HEK293 (cell line): ENCODE data around the gene PEAR1.

ENCODE experiments used
- CTCF ChIA-PET: fragments of 350-600 bp; formaldehyde crosslinking; extraction: SDS; loops from one replicate; lab custom pipeline; 2021; ENCODE audit warnings: antibody characterized with exemption; lab: Yijun Ruan, JAX
- POLR2A ChIA-PET: fragments of 300-600 bp; formaldehyde crosslinking; extraction: SDS; loops from one replicate; lab custom pipeline; 2020; ENCODE audit warnings: antibody characterized with exemption, inconsistent platforms; lab: Yijun Ruan, JAX
- H3K27ac ChIP-seq: fragments of 200-500 bp; sonication (Bioruptor generic); 2 replicates; pipeline ENCODE4 v1.5.1; 2014; ENCODE audit warnings: low read depth, low read length, control low read depth, inconsistent platforms; ENCODE audit errors: extremely low read depth
- H3K36me3 ChIP-seq, 2 experiments: fragments of 200-500 bp in 1 of 2; sonication (Bioruptor generic) in 1 of 2; 1 replicate in 1 of 2; 2 replicates in 1 of 2; pipeline ENCODE4 v1.5.1; 2014 to 2017; ENCODE audit warnings: inconsistent platforms in 2 of 2, low read length in 2 of 2; ENCODE audit not compliant: control insufficient read depth in 2 of 2, insufficient read depth in 1 of 2
- H3K4me1 ChIP-seq: fragments of 200-500 bp; sonication (Bioruptor generic); 2 replicates; pipeline ENCODE4 v1.5.1; 2014; ENCODE audit warnings: mild to moderate bottlenecking, low read length, inconsistent platforms; ENCODE audit not compliant: control insufficient read depth, insufficient read depth
- H3K4me3 ChIP-seq: 2 replicates; pipeline ENCODE4 v1.5.1; 2011; ENCODE audit warnings: low read depth, mild to moderate bottlenecking, control low read depth, low read length, moderate library complexity
- H3K9me3 ChIP-seq: fragments of 200-500 bp; sonication (Bioruptor generic); 2 replicates; pipeline ENCODE4 v1.5.1; 2014; ENCODE audit warnings: low read depth, low read length, inconsistent platforms; ENCODE audit not compliant: control insufficient read depth, insufficient read depth
- EGR2 ChIP-seq: fragments of 450-650 bp; formaldehyde crosslinking; IDR thresholded peaks from 2 replicates; pipeline ENCODE4 v1.5.1; 2016; ENCODE audit warnings: low read depth, missing biosample characterization, missing genetic modification characterization
- FEZF1 ChIP-seq: fragments of 450-650 bp; formaldehyde crosslinking; IDR thresholded peaks from 2 replicates; pipeline ENCODE4 v1.5.1; 2016; ENCODE audit warnings: missing biosample characterization, missing genetic modification characterization
- GLI2 ChIP-seq: fragments of 450-650 bp; formaldehyde crosslinking; IDR thresholded peaks from 2 replicates; pipeline ENCODE4; 2017; ENCODE audit warnings: missing biosample characterization, missing genetic modification characterization, low read depth, borderline replicate concordance
- HOXA7 ChIP-seq: sonication (generic); formaldehyde crosslinking; IDR thresholded peaks from 2 replicates; pipeline ENCODE4 v1.8.1; 2022; ENCODE audit warnings: missing genetic modification reagents, borderline replicate concordance
- SALL2 ChIP-seq: fragments of 450-650 bp; formaldehyde crosslinking; IDR thresholded peaks from 2 replicates; pipeline ENCODE4 v1.5.0; 2017; ENCODE audit warnings: missing biosample characterization, mild to moderate bottlenecking, missing genetic modification characterization, borderline replicate concordance
- SCRT2 ChIP-seq: fragments of 450-650 bp; formaldehyde crosslinking; IDR thresholded peaks from 2 replicates; pipeline ENCODE4 v1.5.1; 2016; ENCODE audit warnings: missing biosample characterization, missing genetic modification characterization
- ZEB2 ChIP-seq: fragments of 450-650 bp; formaldehyde crosslinking; IDR thresholded peaks from 2 replicates; pipeline ENCODE4 v1.5.1; 2016; ENCODE audit warnings: missing biosample characterization, missing genetic modification characterization
- ZFP3 ChIP-seq: fragments of 450-650 bp; formaldehyde crosslinking; IDR thresholded peaks from 2 replicates; pipeline ENCODE4 v1.5.1; 2016; ENCODE audit warnings: low read depth, missing biosample characterization, missing genetic modification characterization
- ZNF112 ChIP-seq: fragments of 450-650 bp; formaldehyde crosslinking; IDR thresholded peaks from 2 replicates; pipeline ENCODE4 v1.5.0; 2017; ENCODE audit warnings: missing biosample characterization, missing genetic modification characterization
- ZNF211 ChIP-seq: fragments of 450-650 bp; formaldehyde crosslinking; IDR thresholded peaks from 2 replicates; pipeline ENCODE4 v1.5.1; 2016; ENCODE audit warnings: low read depth, missing biosample characterization, missing genetic modification characterization
- ZNF548 ChIP-seq: fragments of 450-650 bp; formaldehyde crosslinking; IDR thresholded peaks from 2 replicates; pipeline ENCODE4 v1.5.1; 2016; ENCODE audit warnings: missing biosample characterization, missing genetic modification characterization
- ZNF571 ChIP-seq: fragments of 450-650 bp; formaldehyde crosslinking; IDR thresholded peaks from 2 replicates; pipeline ENCODE4 v1.5.0; 2017; ENCODE audit warnings: missing biosample characterization, missing genetic modification characterization
- ZNF707 ChIP-seq: fragments of 450-650 bp; formaldehyde crosslinking; IDR thresholded peaks from 2 replicates; pipeline ENCODE4 v1.5.1; 2016; ENCODE audit warnings: missing biosample characterization, missing genetic modification characterization
- ZNF768 ChIP-seq: fragments of 450-650 bp; formaldehyde crosslinking; IDR thresholded peaks from 2 replicates; pipeline ENCODE4 v1.5.1; 2018; ENCODE audit warnings: missing biosample characterization, mild to moderate bottlenecking, missing genetic modification characterization
- ZNF837 ChIP-seq: fragments of 450-650 bp; formaldehyde crosslinking; IDR thresholded peaks from 2 replicates; pipeline ENCODE4 v1.5.1; 2016; ENCODE audit warnings: missing biosample characterization, missing genetic modification characterization
- TF ChIP-seq, protein P1 (sequence below): fragments of 450-650 bp; formaldehyde crosslinking; optimal IDR thresholded peaks from 2 replicates; pipeline ENCODE3; 2016; ENCODE audit warnings: missing biosample characterization, mild to moderate bottlenecking, missing genetic modification characterization
- TF ChIP-seq, protein P2 (sequence below): fragments of 450-650 bp; formaldehyde crosslinking; IDR thresholded peaks from 2 replicates; pipeline ENCODE4 v1.5.1; 2016; ENCODE audit warnings: missing biosample characterization, missing genetic modification characterization
- TF ChIP-seq, protein P3 (sequence below): fragments of 450-650 bp; formaldehyde crosslinking; IDR thresholded peaks from 2 replicates; pipeline ENCODE4 v1.5.1; 2016; ENCODE audit warnings: missing biosample characterization, missing genetic modification characterization
- TF ChIP-seq, protein P4 (sequence below): fragments of 450-650 bp; formaldehyde crosslinking; IDR thresholded peaks from 2 replicates; pipeline ENCODE4 v1.5.1; 2016; ENCODE audit warnings: missing biosample characterization, missing genetic modification characterization
- TF ChIP-seq, protein P5 (sequence below): fragments of 450-650 bp; formaldehyde crosslinking; IDR thresholded peaks from 2 replicates; pipeline ENCODE4 v1.5.1; 2016; ENCODE audit warnings: missing biosample characterization, missing genetic modification characterization

Gene PEAR1, protein sequence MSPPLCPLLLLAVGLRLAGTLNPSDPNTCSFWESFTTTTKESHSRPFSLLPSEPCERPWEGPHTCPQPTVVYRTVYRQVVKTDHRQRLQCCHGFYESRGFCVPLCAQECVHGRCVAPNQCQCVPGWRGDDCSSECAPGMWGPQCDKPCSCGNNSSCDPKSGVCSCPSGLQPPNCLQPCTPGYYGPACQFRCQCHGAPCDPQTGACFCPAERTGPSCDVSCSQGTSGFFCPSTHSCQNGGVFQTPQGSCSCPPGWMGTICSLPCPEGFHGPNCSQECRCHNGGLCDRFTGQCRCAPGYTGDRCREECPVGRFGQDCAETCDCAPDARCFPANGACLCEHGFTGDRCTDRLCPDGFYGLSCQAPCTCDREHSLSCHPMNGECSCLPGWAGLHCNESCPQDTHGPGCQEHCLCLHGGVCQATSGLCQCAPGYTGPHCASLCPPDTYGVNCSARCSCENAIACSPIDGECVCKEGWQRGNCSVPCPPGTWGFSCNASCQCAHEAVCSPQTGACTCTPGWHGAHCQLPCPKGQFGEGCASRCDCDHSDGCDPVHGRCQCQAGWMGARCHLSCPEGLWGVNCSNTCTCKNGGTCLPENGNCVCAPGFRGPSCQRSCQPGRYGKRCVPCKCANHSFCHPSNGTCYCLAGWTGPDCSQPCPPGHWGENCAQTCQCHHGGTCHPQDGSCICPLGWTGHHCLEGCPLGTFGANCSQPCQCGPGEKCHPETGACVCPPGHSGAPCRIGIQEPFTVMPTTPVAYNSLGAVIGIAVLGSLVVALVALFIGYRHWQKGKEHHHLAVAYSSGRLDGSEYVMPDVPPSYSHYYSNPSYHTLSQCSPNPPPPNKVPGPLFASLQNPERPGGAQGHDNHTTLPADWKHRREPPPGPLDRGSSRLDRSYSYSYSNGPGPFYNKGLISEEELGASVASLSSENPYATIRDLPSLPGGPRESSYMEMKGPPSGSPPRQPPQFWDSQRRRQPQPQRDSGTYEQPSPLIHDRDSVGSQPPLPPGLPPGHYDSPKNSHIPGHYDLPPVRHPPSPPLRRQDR

DNA sequence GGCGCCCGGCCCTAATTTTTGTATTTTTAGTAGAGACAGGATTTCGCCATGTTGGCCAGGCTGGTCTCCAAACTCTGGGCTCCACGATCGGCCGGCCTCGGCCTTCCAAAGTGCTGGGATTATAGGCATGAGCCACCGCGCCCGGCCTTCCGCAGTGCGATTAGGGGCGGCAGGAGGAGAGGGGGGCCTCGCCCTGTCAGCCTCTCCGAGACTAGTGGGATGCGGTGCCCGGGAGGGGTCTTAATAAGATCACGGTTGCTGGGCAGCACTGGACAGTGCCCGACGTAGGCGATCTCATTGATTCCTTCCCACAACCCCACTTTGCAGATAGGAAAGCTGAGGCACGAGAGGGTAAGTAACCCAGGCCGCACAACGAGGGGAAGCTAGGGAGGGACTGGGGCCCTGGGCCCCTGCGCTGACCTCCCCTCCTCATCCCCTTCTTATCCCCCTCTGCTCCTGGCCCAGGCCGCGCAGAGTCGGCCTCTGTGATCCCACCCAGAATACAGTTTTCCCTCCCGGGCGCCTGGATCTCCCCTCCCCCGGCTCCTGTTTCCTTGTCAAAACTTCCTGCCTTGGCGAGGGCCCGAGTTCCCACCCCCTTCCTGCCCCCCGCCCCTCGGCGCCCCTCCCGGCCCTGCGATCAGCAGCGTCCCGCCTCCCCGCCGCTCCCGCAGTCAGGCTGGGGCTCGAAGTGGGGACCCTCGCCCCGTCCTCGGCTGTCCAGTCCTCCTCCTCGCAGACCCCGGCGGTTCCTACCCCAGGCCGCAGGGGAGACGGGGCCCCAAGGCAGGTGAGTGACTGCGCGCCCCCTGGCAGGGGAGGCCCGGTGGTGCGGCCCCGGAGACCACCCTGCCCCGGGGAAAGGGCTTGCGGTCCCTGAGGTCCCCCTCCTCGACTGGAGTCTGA, at the start of gene PEAR1:
PEAR1 (plus strand) TSS at position 671 of the 906 bp plus-strand sequence. CDS start 10,209 bp downstream, outside the sequence.
- CTCF ChIA-PET: interaction anchor here (0.6 to 10.2 kb wide), 13 partner anchors 12 to 263 kb away, joined by 3 to 199 read pairs (median 17); partner anchors contain the start of genes INSRR, ISG20L2, LRRC71 and METTL25B
- H3K36me3 ChIP-seq: no peaks in the 10 kb centered on the region
- H3K27ac ChIP-seq: no peak within 1 kb of the TSS
- no peaks in the 10 kb centered on the region for H3K4me1 ChIP-seq
- POLR2A ChIA-PET: no interaction called here
- H3K9me3 ChIP-seq: no peaks in the 10 kb centered on the region
- H3K4me3 ChIP-seq: no peak within 1 kb of the TSS
- TF ChIP-seq SCRT2 (tag by site-specific recombination): no peak
- TF ChIP-seq ZFP3 (tag by site-specific recombination): no peak
- TF ChIP-seq, protein P1, sequence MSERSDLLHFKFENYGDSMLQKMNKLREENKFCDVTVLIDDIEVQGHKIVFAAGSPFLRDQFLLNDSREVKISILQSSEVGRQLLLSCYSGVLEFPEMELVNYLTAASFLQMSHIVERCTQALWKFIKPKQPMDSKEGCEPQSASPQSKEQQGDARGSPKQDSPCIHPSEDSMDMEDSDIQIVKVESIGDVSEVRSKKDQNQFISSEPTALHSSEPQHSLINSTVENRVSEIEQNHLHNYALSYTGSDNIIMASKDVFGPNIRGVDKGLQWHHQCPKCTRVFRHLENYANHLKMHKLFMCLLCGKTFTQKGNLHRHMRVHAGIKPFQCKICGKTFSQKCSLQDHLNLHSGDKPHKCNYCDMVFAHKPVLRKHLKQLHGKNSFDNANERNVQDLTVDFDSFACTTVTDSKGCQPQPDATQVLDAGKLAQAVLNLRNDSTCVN: no peak
- TF ChIP-seq FEZF1 (tag by site-specific recombination): no peak
- no peak for TF ChIP-seq ZNF571 (tag by site-specific recombination)
- TF ChIP-seq, protein P2, sequence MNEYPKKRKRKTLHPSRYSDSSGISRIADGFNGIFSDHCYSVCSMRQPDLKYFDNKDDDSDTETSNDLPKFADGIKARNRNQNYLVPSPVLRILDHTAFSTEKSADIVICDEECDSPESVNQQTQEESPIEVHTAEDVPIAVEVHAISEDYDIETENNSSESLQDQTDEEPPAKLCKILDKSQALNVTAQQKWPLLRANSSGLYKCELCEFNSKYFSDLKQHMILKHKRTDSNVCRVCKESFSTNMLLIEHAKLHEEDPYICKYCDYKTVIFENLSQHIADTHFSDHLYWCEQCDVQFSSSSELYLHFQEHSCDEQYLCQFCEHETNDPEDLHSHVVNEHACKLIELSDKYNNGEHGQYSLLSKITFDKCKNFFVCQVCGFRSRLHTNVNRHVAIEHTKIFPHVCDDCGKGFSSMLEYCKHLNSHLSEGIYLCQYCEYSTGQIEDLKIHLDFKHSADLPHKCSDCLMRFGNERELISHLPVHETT (tag by site-specific recombination): no peak
- TF ChIP-seq ZNF211 (tag by site-specific recombination): no peak
- TF ChIP-seq ZNF768: no peak
- TF ChIP-seq GLI2 (tag by site-specific recombination): no peak
- TF ChIP-seq, protein P3, sequence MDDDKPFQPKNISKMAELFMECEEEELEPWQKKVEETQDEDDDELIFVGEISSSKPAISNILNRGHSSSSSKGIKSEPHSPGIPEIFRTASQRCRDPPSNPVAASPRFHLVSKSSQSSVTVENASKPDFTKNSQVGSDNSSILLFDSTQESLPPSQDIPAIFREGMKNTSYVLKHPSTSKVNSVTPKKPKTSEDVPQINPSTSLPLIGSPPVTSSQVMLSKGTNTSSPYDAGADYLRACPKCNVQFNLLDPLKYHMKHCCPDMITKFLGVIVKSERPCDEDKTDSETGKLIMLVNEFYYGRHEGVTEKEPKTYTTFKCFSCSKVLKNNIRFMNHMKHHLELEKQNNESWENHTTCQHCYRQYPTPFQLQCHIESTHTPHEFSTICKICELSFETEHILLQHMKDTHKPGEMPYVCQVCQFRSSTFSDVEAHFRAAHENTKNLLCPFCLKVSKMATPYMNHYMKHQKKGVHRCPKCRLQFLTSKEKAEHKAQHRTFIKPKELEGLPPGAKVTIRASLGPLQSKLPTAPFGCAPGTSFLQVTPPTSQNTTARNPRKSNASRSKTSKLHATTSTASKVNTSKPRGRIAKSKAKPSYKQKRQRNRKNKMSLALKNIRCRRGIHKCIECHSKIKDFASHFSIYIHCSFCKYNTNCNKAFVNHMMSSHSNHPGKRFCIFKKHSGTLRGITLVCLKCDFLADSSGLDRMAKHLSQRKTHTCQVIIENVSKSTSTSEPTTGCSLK (tag by site-specific recombination): no peak
- TF ChIP-seq EGR2 (tag by site-specific recombination): no peak
- no peak for TF ChIP-seq ZNF837
- no peak for TF ChIP-seq SALL2 (tag by site-specific recombination)
- no peak for TF ChIP-seq HOXA7 (CRISPR knock-in tag)
- TF ChIP-seq ZNF548 (tag by site-specific recombination): no peak

DNA sequence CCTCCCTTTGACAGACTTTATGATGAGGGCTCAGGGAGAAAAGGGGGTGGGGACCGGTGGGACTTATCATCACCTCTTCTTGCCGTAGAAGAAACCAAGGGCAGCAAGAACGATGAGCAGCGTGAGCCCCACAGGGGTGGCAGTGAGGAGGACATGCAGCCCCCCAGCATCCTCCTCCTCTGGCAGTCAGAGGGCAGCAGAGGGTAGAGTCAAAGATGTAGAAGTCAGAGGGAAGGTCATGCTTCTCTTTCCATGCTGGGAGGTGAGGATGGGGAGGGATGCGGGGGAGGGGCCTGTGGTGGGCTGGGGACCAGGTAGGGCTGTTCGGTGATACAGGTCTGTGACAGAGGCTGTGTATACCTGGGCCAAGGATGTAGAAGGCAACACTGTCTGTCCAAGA, 49.4 kb upstream of the PEAR1 start:
- Histone ChIP-seq H3K4me1 (no peaks in the 10 kb centered on the region), H3K27ac (no peak overlapping the region), H3K4me3 (no peak overlapping the region), H3K9me3 (no peaks in the 10 kb centered on the region), H3K36me3 (no peaks in the 10 kb centered on the region)
- ChIA-PET POLR2A (no interaction called here), CTCF (interaction anchor here (1.3 to 1.4 kb wide), 2 partner anchors 16 kb away, joined by 3 to 6 read pairs; partner anchors contain the start of gene NTRK1)
- TF ChIP-seq, protein P4, sequence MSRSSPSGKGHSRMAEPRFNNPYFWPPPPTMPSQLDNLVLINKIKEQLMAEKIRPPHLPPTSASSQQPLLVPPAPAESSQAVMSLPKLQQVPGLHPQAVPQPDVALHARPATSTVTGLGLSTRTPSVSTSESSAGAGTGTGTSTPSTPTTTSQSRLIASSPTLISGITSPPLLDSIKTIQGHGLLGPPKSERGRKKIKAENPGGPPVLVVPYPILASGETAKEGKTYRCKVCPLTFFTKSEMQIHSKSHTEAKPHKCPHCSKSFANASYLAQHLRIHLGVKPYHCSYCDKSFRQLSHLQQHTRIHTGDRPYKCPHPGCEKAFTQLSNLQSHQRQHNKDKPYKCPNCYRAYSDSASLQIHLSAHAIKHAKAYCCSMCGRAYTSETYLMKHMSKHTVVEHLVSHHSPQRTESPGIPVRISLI (tag by site-specific recombination): no peak
- TF ChIP-seq, protein P5, sequence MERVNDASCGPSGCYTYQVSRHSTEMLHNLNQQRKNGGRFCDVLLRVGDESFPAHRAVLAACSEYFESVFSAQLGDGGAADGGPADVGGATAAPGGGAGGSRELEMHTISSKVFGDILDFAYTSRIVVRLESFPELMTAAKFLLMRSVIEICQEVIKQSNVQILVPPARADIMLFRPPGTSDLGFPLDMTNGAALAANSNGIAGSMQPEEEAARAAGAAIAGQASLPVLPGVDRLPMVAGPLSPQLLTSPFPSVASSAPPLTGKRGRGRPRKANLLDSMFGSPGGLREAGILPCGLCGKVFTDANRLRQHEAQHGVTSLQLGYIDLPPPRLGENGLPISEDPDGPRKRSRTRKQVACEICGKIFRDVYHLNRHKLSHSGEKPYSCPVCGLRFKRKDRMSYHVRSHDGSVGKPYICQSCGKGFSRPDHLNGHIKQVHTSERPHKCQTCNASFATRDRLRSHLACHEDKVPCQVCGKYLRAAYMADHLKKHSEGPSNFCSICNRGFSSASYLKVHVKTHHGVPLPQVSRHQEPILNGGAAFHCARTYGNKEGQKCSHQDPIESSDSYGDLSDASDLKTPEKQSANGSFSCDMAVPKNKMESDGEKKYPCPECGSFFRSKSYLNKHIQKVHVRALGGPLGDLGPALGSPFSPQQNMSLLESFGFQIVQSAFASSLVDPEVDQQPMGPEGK: no peak
- TF ChIP-seq ZNF112 (tag by site-specific recombination): no peak
- no peak for TF ChIP-seq SALL2 (tag by site-specific recombination)
- TF ChIP-seq, protein P2 (tag by site-specific recombination): no peak
- TF ChIP-seq ZEB2 (tag by site-specific recombination): no peak
- no peak for TF ChIP-seq ZNF707 (tag by site-specific recombination)
